Naive thymus-derived CD8-positive, alpha-beta T cell (primary cell): Measurements from ENCODE around the gene OS9. TPM values are rescaled to one million over a fixed set of nuclear protein-coding genes. Genes with fewer than 3 reads are reported as not detected.
A peak's percentile ranks its signal among the peaks of the same experiment; 100 is the strongest.
"Not testable (repeated sequence)": the region's sequence is repeated elsewhere in the genome, so short reads cannot be mapped to it uniquely, and the experiment has no call there.

ENCODE experiments used
- ATAC-seq, 2 donors: fragments of 150-1000 bp; cut with Tn5 transposase in 1 of 2; sonication (Bioruptor Pico), chemical (Tn5 transposase) in 1 of 2; 1 replicate in 1 of 2; 2 replicates in 1 of 2; pipeline ENCODE4 v1.10.0; 2021; ENCODE audit warnings: mild to moderate bottlenecking in 2 of 2, moderate library complexity in 2 of 2
- POLR2A ChIA-PET: fragments of 350-600 bp; sonication (Branson Sonifier 250); formaldehyde crosslinking; loops from one replicate; lab custom pipeline; 2021; ENCODE audit warnings: antibody characterized with exemption; lab: Charles Lee
- DNase-seq, 10 donors: peaks; one replicate each; pipeline versions ENCODE4 v3.0.0 to v3.0.0-alpha.2; 2020 to 2022
- H3K27ac Mint-ChIP-seq, 10 donors: one replicate each; pipeline ENCODE4 v1.8.0; 2020 to 2022; ENCODE audit warnings: mild to moderate bottlenecking in 10 of 10, mixed read lengths in 10 of 10, moderate library complexity in 4 of 10, inconsistent platforms in 1 of 10
- H3K27me3 Mint-ChIP-seq, 5 donors: one replicate each; pipeline ENCODE4 v1.8.0; 2021 to 2022; ENCODE audit warnings: mixed read lengths in 5 of 5
- H3K36me3 Mint-ChIP-seq, 3 donors: one replicate each; pipeline ENCODE4 v1.8.0; 2020 to 2022; ENCODE audit warnings: mixed read lengths in 3 of 3, mild to moderate bottlenecking in 2 of 3, inconsistent platforms in 1 of 3
- H3K4me1 Mint-ChIP-seq, 4 donors: one replicate each; pipeline ENCODE4 v1.8.0; 2021 to 2022; ENCODE audit warnings: mixed read lengths in 4 of 4
- H3K4me3 Mint-ChIP-seq, 10 donors: one replicate each; pipeline ENCODE4 v1.8.0; 2020 to 2022; ENCODE audit warnings: mild to moderate bottlenecking in 10 of 10, mixed read lengths in 10 of 10, moderate library complexity in 6 of 10, inconsistent platforms in 1 of 10
- H3K9me3 Mint-ChIP-seq, 9 donors: one replicate each; pipeline ENCODE4 v1.8.0; 2020 to 2022; ENCODE audit warnings: mixed read lengths in 9 of 9, mild to moderate bottlenecking in 3 of 9, inconsistent platforms in 1 of 9, moderate library complexity in 1 of 9
- polyA plus RNA-seq, 3 donors: library from polyadenylated mRNA; unstranded; fragments of 300-500 nt; fragmentation: Illumina TruSeq; gene quantifications; one replicate each; pipeline ENCODE4 v1.2.3, GENCODE V29; 2021
- total RNA-seq, 8 experiments: library from RNA in 2 of 8; stranded (reverse) in 2 of 8; gene quantifications; one replicate each; pipeline ENCODE4 v1.2.3 and lab custom pipeline; 2021 to 2026

The OS9 gene
- total RNA-seq, result 100 to 1,000 TPM; 158 to 166 TPM
- polyA plus RNA-seq, result 10 to 100 TPM; 53.6 to 56.3 (median 53.6) TPM
- 144 to 224 (median 156) reads per million in 6 experiments for total RNA-seq (lab: John Stamatoyannopoulos, UW)

- Mint-ChIP-seq H3K4me1 (peaks cover 0 to 20% (median 7%) of the 10 kb centered on the region in 4 donors), H3K27me3 (peaks cover 1 to 14% (median 5%) of the 10 kb centered on the region in 5 donors), H3K4me3 (no peak within 1 kb of the TSS), H3K27ac (peak within 1 kb of the TSS in 2 of 10 donors; percentile 2 to 18), H3K9me3 (no peaks in the 10 kb centered on the region), H3K36me3 (peaks cover 0 to 36% (median 16%) of the 10 kb centered on the region in 3 donors)
- DNase-seq (peak; percentile 86 to 99 (median 97)), ATAC-seq (peak; percentile 95 to 96)
- POLR2A ChIA-PET, result interaction anchor here (0.5 to 2.8 kb wide), 14 partner anchors 11 to 100 kb away, joined by 3 to 6 read pairs (median 3); partner anchors contain the start of genes CDK4, DTX3 and TSPAN31
Measured at GRCh38 chr12:57693659-57694458, at the start of gene OS9. TSS of gene OS9 (plus strand) at chr12:57694132. CDS start at chr12:57694162, 30 bp downstream.

GRCh38 chr12:57645990-57646658 is 47.8 kb upstream of the OS9 start:
- Mint-ChIP-seq H3K27me3 (peaks cover 0 to 12% (median 3%) of the 10 kb centered on the region in 5 donors), H3K9me3 (peaks cover 0 to 12% (median 0%) of the 10 kb centered on the region in 9 donors)
- ATAC-seq, H3K36me3 Mint-ChIP-seq, DNase-seq, H3K4me1 Mint-ChIP-seq, H3K4me3 Mint-ChIP-seq, H3K27ac Mint-ChIP-seq, POLR2A ChIA-PET: not testable (repeated sequence)

GRCh38 chr12:57646659-57647049 is 47.3 kb upstream of the OS9 start:
- DNase-seq, H3K4me1 Mint-ChIP-seq, POLR2A ChIA-PET, H3K27ac Mint-ChIP-seq, H3K36me3 Mint-ChIP-seq, H3K4me3 Mint-ChIP-seq, ATAC-seq: not testable (repeated sequence)
- Mint-ChIP-seq H3K27me3 (peaks cover 0 to 12% (median 3%) of the 10 kb centered on the region in 5 donors), H3K9me3 (peaks cover 0 to 12% (median 0%) of the 10 kb centered on the region in 9 donors)

- H3K4me3 Mint-ChIP-seq, result no peak overlapping the region
- H3K4me1 Mint-ChIP-seq, result no peaks in the 10 kb centered on the region
- POLR2A ChIA-PET, result no interaction called here
- H3K27ac Mint-ChIP-seq, result no peak overlapping the region
- peaks cover 0 to 5% (median 2%) of the 10 kb centered on the region in 5 donors for H3K27me3 Mint-ChIP-seq
- DNase-seq (no peak), ATAC-seq (no peak)
- peaks cover 0 to 4% (median 0%) of the 10 kb centered on the region in 3 donors for H3K36me3 Mint-ChIP-seq
- H3K9me3 Mint-ChIP-seq, result peaks cover 0 to 9% (median 6%) of the 10 kb centered on the region in 9 donors
Measured at GRCh38 chr12:57654042-57654441, 39.9 kb upstream of the OS9 start.

GRCh38 chr12:57655541-57656240 is 38.2 kb upstream of the OS9 start:
- Mint-ChIP-seq H3K9me3 (peaks cover 0 to 9% (median 6%) of the 10 kb centered on the region in 9 donors), H3K27ac (no peak overlapping the region), H3K4me3 (no peak overlapping the region), H3K27me3 (peaks cover 0 to 9% (median 4%) of the 10 kb centered on the region in 5 donors), H3K4me1 (no peaks in the 10 kb centered on the region), H3K36me3 (peaks cover 0 to 4% (median 0%) of the 10 kb centered on the region in 3 donors)
- ATAC-seq (no peak), DNase-seq (no peak)
- POLR2A ChIA-PET, result no interaction called here

GRCh38 chr12:57656408-57656807 is 37.5 kb upstream of the OS9 start:
- POLR2A ChIA-PET, H3K9me3 Mint-ChIP-seq, H3K27me3 Mint-ChIP-seq, H3K4me3 Mint-ChIP-seq, H3K4me1 Mint-ChIP-seq, DNase-seq, H3K36me3 Mint-ChIP-seq, ATAC-seq, H3K27ac Mint-ChIP-seq: not testable (repeated sequence)

GRCh38 chr12:57657744-57658143 is 36.2 kb upstream of the OS9 start:
- POLR2A ChIA-PET, result interaction anchor here (0.5 kb wide), 1 partner anchor 275 kb away, joined by 6 read pairs; no protein-coding TSS in a partner anchor
- ATAC-seq (no peak), DNase-seq (no peak)
- H3K27ac Mint-ChIP-seq, result no peak overlapping the region
- no peak overlapping the region for H3K4me3 Mint-ChIP-seq
- peaks cover 0 to 8% (median 4%) of the 10 kb centered on the region in 9 donors for H3K9me3 Mint-ChIP-seq
- H3K4me1 Mint-ChIP-seq, result no peaks in the 10 kb centered on the region
- peaks cover 0 to 9% (median 4%) of the 10 kb centered on the region in 5 donors for H3K27me3 Mint-ChIP-seq
- H3K36me3 Mint-ChIP-seq, result peaks cover 0 to 6% (median 0%) of the 10 kb centered on the region in 3 donors

GRCh38 chr12:57658890-57659289 is 35.0 kb upstream of the OS9 start:
- Mint-ChIP-seq H3K36me3 (peaks cover 0 to 4% (median 0%) of the 10 kb centered on the region in 3 donors), H3K27me3 (peaks cover 0 to 9% (median 4%) of the 10 kb centered on the region in 5 donors), H3K9me3 (peaks cover 0 to 5% (median 2%) of the 10 kb centered on the region in 9 donors), H3K27ac (no peak overlapping the region), H3K4me1 (no peaks in the 10 kb centered on the region), H3K4me3 (no peak overlapping the region)
- DNase-seq (no peak), ATAC-seq (no peak)
- POLR2A ChIA-PET, result no interaction called here

GRCh38 chr12:57661376-57661775 is 32.6 kb upstream of the OS9 start:
- peaks cover 0 to 2% (median 0%) of the 10 kb centered on the region in 3 donors for H3K36me3 Mint-ChIP-seq
- peaks cover 0 to 1% (median 0%) of the 10 kb centered on the region in 4 donors for H3K4me1 Mint-ChIP-seq
- H3K27ac Mint-ChIP-seq, result no peak overlapping the region
- peaks cover 0 to 9% (median 4%) of the 10 kb centered on the region in 5 donors for H3K27me3 Mint-ChIP-seq
- DNase-seq (no peak), ATAC-seq (no peak)
- H3K4me3 Mint-ChIP-seq, result no peak overlapping the region
- no peaks in the 10 kb centered on the region for H3K9me3 Mint-ChIP-seq
- POLR2A ChIA-PET, result no interaction called here

GRCh38 chr12:57665066-57665820 is 28.7 kb upstream of the OS9 start:
- POLR2A ChIA-PET, ATAC-seq, H3K4me1 Mint-ChIP-seq, H3K4me3 Mint-ChIP-seq, H3K27me3 Mint-ChIP-seq, H3K36me3 Mint-ChIP-seq, H3K27ac Mint-ChIP-seq, H3K9me3 Mint-ChIP-seq, DNase-seq: not testable (repeated sequence)

GRCh38 chr12:57666897-57667296 is 27.0 kb upstream of the OS9 start:
- Mint-ChIP-seq H3K27me3 (peaks cover 0 to 4% (median 2%) of the 10 kb centered on the region in 5 donors), H3K4me1 (peaks cover 0 to 1% (median 0%) of the 10 kb centered on the region in 4 donors), H3K36me3 (no peaks in the 10 kb centered on the region), H3K4me3 (no peak overlapping the region), H3K27ac (no peak overlapping the region), H3K9me3 (no peaks in the 10 kb centered on the region)
- POLR2A ChIA-PET, result no interaction called here
- no peak for DNase-seq
- ATAC-seq, result no peak

GRCh38 chr12:57669691-57670090 is 24.2 kb upstream of the OS9 start:
- POLR2A ChIA-PET, H3K27me3 Mint-ChIP-seq, H3K27ac Mint-ChIP-seq, DNase-seq, H3K4me1 Mint-ChIP-seq, ATAC-seq, H3K4me3 Mint-ChIP-seq, H3K36me3 Mint-ChIP-seq, H3K9me3 Mint-ChIP-seq: not testable (repeated sequence)
